Measurements from ENCODE around the gene SEZ6L.

DNA sequence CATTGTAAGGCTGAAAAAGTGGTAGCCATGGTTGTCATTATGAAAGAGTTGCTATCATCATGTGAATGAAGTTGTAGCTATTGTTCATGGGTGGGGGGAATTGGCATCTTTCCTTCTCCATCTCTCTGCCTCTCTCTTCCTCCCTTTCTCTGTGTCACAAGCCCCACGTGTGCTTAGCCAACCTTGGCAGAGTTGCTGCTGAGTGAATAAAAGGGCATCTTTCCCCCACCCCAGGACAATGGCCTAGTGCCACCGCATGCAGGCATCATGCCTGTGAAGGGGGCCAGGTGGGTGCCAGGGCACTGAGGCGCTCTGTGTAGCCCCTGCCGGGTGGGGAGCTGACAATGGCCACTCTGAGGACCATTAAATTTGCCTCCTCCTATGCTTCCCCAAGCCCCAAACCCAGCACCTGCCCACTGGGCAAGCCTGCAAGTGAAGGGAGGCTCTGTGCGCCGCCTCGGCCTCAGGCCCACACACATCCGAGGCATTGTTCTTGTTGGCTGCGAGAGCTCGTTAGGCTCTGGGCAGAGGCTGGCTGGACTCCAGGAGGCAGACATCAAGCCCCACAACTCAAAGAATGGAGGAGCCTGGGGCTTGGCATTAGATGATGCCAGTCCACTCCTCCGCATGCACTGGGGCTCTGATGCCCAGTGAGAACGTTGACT is 103.9 kb downstream of the SEZ6L start:
- TF ChIP-seq, protein P1, sequence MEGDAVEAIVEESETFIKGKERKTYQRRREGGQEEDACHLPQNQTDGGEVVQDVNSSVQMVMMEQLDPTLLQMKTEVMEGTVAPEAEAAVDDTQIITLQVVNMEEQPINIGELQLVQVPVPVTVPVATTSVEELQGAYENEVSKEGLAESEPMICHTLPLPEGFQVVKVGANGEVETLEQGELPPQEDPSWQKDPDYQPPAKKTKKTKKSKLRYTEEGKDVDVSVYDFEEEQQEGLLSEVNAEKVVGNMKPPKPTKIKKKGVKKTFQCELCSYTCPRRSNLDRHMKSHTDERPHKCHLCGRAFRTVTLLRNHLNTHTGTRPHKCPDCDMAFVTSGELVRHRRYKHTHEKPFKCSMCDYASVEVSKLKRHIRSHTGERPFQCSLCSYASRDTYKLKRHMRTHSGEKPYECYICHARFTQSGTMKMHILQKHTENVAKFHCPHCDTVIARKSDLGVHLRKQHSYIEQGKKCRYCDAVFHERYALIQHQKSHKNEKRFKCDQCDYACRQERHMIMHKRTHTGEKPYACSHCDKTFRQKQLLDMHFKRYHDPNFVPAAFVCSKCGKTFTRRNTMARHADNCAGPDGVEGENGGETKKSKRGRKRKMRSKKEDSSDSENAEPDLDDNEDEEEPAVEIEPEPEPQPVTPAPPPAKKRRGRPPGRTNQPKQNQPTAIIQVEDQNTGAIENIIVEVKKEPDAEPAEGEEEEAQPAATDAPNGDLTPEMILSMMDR (IDR thresholded peaks at IDR 0.05 in 8 of 11, conservative IDR thresholded peaks at IDR 0.05 in 3 of 11), result no peak
- TF ChIP-seq POLR2A (IDR thresholded peaks at IDR 0.05), result no peak

All from spleen (tissue), 7 donors.